WTC11 (cell line): Measurements from ENCODE around the gene RIMBP2. TPM values are rescaled to one million over a fixed set of nuclear protein-coding genes. Genes with fewer than 3 reads are reported as not detected.

ENCODE experiments used
- ATAC-seq: fragments of 200-7000 bp; cut with Tn5 transposase; 2 replicates; pipeline ENCODE4 v1.10.0; 2021; ENCODE audit warnings: mild to moderate bottlenecking, moderate library complexity
- CTCF ChIA-PET: fragments of 300-600 bp; sonication (Branson Sonifier 250); formaldehyde crosslinking; loops from one replicate; lab custom pipeline; 2021; ENCODE audit warnings: antibody characterized with exemption; lab: Charles Lee
- POLR2A ChIA-PET: fragments of 350-600 bp; sonication (Branson Sonifier 250); formaldehyde crosslinking; loops from one replicate; lab custom pipeline; 2021; ENCODE audit warnings: antibody characterized with exemption; lab: Charles Lee
- DNase-seq: peaks from one replicate; pipeline ENCODE4 v3.0.0; 2021; ENCODE audit warnings: low spot score
- H3K27ac Mint-ChIP-seq: 2 replicates; pipeline ENCODE4 v1.8.0; 2021; ENCODE audit warnings: mixed read lengths
- H3K27me3 Mint-ChIP-seq: 2 replicates; pipeline ENCODE4 v1.8.0; 2021; ENCODE audit warnings: low read depth, mild to moderate bottlenecking, moderate library complexity, mixed read lengths
- H3K36me3 Mint-ChIP-seq: 2 replicates; pipeline ENCODE4 v1.8.0; 2021; ENCODE audit warnings: mixed read lengths
- H3K4me1 Mint-ChIP-seq: 2 replicates; pipeline ENCODE4 v1.8.0; 2022; ENCODE audit warnings: mixed read lengths
- H3K4me3 Mint-ChIP-seq: 2 replicates; pipeline ENCODE4 v1.8.0; 2021; ENCODE audit warnings: mild to moderate bottlenecking, moderate library complexity, mixed read lengths
- H3K9me3 Mint-ChIP-seq: 2 replicates; pipeline ENCODE4 v1.8.0; 2021; ENCODE audit warnings: mixed read lengths
- ELF4 ChIP-seq: sonication (generic); formaldehyde crosslinking; IDR thresholded peaks from 2 replicates; pipeline ENCODE4 v1.8.1; 2022; ENCODE audit warnings: low read depth, mild to moderate bottlenecking, moderate library complexity, missing genetic modification reagents
- EMX1 ChIP-seq: fragments of 250-450 bp; sonication (Bioruptor Pico); IDR thresholded peaks from 2 replicates; pipeline ENCODE4 v1.8.0; 2021; ENCODE audit warnings: mild to moderate bottlenecking
- HMGA2 ChIP-seq: fragments of 250-450 bp; sonication (Bioruptor Pico); IDR thresholded peaks from 2 replicates; pipeline ENCODE4 v1.4.0; 2021; ENCODE audit warnings: mild to moderate bottlenecking, moderate library complexity
- MYBL2 ChIP-seq: sonication (generic); formaldehyde crosslinking; IDR thresholded peaks from 2 replicates; pipeline ENCODE4 v1.8.1; 2023; ENCODE audit warnings: mild to moderate bottlenecking, moderate library complexity, missing genetic modification reagents
- RELA ChIP-seq: sonication (generic); formaldehyde crosslinking; IDR thresholded peaks from 2 replicates; pipeline ENCODE4 v1.8.1; 2022; ENCODE audit warnings: missing genetic modification reagents, mild to moderate bottlenecking, borderline replicate concordance
- RORB ChIP-seq: fragments of 250-450 bp; sonication (Bioruptor Pico); IDR thresholded peaks from 2 replicates; pipeline ENCODE4 v1.9.0; 2021; ENCODE audit warnings: mild to moderate bottlenecking
- SMAD3 ChIP-seq: sonication (generic); formaldehyde crosslinking; IDR thresholded peaks from 2 replicates; pipeline ENCODE4 v1.8.0; 2022; ENCODE audit warnings: missing genetic modification reagents, mild to moderate bottlenecking, borderline replicate concordance
- SOX15 ChIP-seq: fragments of 250-450 bp; sonication (Bioruptor Pico); IDR thresholded peaks from 2 replicates; pipeline ENCODE4 v1.9.0; 2021; ENCODE audit warnings: mild to moderate bottlenecking
- TEAD1 ChIP-seq: sonication (generic); formaldehyde crosslinking; IDR thresholded peaks from 2 replicates; pipeline ENCODE4 v1.8.0; 2022; ENCODE audit warnings: mild to moderate bottlenecking, missing genetic modification reagents
- ZNF232 ChIP-seq: sonication (generic); formaldehyde crosslinking; IDR thresholded peaks from 2 replicates; pipeline ENCODE4 v1.8.0; 2022; ENCODE audit warnings: mild to moderate bottlenecking, missing genetic modification reagents
- ZNF263 ChIP-seq: sonication (generic); formaldehyde crosslinking; IDR thresholded peaks from 2 replicates; pipeline ENCODE4 v1.8.1; 2022; ENCODE audit warnings: low read depth, mild to moderate bottlenecking, moderate library complexity, missing genetic modification reagents
- ZNF416 ChIP-seq: fragments of 250-450 bp; sonication (Bioruptor Pico); IDR thresholded peaks from 2 replicates; pipeline ENCODE4 v1.9.0; 2021; ENCODE audit warnings: mild to moderate bottlenecking, inconsistent platforms
- total RNA-seq: library from RNA; stranded (reverse); gene quantifications from 3 replicates; pipeline ENCODE4 v1.2.3, GENCODE V29; 2021
- TF ChIP-seq, protein P1 (sequence below): fragments of 250-450 bp; sonication (Bioruptor Pico); IDR thresholded peaks from 2 replicates; pipeline ENCODE4 v2.1.2; 2022; ENCODE audit warnings: mild to moderate bottlenecking, moderate library complexity
- TF ChIP-seq, protein P2 (sequence below): fragments of 200-600 bp; IDR thresholded peaks from 2 replicates; pipeline ENCODE4 v1.8.0; 2022; ENCODE audit warnings: antibody characterized with exemption
- TF ChIP-seq, protein P3 (sequence below): sonication (generic); formaldehyde crosslinking; conservative IDR thresholded peaks from 2 replicates; pipeline ENCODE4 v1.8.1; 2023; ENCODE audit warnings: mild to moderate bottlenecking, low read depth, missing genetic modification reagents, moderate library complexity
- TF ChIP-seq, protein P4 (sequence below): sonication (generic); formaldehyde crosslinking; IDR thresholded peaks from 2 replicates; pipeline ENCODE4 v1.8.1; 2023; ENCODE audit warnings: mild to moderate bottlenecking, missing genetic modification reagents
- TF ChIP-seq, protein P5 (sequence below): sonication (generic); formaldehyde crosslinking; IDR thresholded peaks from 2 replicates; pipeline ENCODE4 v1.8.0; 2023; ENCODE audit warnings: mild to moderate bottlenecking, missing genetic modification reagents
- TF ChIP-seq, protein P6 (sequence below): sonication (generic); formaldehyde crosslinking; IDR thresholded peaks from 2 replicates; pipeline ENCODE4 v1.8.0; 2022; ENCODE audit warnings: mild to moderate bottlenecking, missing genetic modification reagents

RIMBP2 gene
- total RNA-seq, 1 experiment from 2014 or later, result 2.6 TPM

DNA sequence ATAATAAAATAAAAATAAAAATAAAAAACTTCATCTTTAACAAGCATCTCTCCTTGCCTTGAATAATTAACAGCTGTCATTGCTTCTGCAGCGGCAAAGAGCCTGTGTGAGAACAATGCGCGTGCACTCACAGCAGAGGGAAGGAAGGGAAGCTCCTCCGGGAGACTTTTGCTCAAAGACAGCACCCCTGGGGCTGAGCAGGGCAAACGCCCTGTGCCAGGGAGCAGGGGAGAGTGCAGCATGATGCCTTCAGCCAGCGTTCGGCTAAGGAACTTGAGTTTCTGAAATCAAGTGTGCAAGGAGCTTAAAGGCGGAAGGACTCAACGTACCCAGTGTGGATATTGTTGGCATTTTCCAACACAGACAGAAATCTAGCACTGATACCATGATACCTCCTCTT lies 120.5 kb downstream of the RIMBP2 start:
- TF ChIP-seq SMAD3 (CRISPR knock-in tag) (no peak), ZNF232 (no peak), RELA (CRISPR knock-in tag) (no peak), RORB (no peak), TEAD1 (CRISPR knock-in tag) (no peak)
- TF ChIP-seq, protein P1, sequence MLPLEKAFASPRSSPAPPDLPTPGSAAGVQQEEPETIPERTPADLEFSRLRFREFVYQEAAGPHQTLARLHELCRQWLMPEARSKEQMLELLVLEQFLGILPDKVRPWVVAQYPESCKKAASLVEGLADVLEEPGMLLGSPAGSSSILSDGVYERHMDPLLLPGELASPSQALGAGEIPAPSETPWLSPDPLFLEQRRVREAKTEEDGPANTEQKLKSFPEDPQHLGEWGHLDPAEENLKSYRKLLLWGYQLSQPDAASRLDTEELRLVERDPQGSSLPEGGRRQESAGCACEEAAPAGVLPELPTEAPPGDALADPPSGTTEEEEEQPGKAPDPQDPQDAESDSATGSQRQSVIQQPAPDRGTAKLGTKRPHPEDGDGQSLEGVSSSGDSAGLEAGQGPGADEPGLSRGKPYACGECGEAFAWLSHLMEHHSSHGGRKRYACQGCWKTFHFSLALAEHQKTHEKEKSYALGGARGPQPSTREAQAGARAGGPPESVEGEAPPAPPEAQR (CRISPR knock-in tag), result no peak
- TF ChIP-seq, protein P2, sequence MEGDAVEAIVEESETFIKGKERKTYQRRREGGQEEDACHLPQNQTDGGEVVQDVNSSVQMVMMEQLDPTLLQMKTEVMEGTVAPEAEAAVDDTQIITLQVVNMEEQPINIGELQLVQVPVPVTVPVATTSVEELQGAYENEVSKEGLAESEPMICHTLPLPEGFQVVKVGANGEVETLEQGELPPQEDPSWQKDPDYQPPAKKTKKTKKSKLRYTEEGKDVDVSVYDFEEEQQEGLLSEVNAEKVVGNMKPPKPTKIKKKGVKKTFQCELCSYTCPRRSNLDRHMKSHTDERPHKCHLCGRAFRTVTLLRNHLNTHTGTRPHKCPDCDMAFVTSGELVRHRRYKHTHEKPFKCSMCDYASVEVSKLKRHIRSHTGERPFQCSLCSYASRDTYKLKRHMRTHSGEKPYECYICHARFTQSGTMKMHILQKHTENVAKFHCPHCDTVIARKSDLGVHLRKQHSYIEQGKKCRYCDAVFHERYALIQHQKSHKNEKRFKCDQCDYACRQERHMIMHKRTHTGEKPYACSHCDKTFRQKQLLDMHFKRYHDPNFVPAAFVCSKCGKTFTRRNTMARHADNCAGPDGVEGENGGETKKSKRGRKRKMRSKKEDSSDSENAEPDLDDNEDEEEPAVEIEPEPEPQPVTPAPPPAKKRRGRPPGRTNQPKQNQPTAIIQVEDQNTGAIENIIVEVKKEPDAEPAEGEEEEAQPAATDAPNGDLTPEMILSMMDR, result no peak
- TF ChIP-seq, protein P3, sequence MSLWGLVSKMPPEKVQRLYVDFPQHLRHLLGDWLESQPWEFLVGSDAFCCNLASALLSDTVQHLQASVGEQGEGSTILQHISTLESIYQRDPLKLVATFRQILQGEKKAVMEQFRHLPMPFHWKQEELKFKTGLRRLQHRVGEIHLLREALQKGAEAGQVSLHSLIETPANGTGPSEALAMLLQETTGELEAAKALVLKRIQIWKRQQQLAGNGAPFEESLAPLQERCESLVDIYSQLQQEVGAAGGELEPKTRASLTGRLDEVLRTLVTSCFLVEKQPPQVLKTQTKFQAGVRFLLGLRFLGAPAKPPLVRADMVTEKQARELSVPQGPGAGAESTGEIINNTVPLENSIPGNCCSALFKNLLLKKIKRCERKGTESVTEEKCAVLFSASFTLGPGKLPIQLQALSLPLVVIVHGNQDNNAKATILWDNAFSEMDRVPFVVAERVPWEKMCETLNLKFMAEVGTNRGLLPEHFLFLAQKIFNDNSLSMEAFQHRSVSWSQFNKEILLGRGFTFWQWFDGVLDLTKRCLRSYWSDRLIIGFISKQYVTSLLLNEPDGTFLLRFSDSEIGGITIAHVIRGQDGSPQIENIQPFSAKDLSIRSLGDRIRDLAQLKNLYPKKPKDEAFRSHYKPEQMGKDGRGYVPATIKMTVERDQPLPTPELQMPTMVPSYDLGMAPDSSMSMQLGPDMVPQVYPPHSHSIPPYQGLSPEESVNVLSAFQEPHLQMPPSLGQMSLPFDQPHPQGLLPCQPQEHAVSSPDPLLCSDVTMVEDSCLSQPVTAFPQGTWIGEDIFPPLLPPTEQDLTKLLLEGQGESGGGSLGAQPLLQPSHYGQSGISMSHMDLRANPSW (CRISPR knock-in tag), result no peak
- TF ChIP-seq, protein P4, sequence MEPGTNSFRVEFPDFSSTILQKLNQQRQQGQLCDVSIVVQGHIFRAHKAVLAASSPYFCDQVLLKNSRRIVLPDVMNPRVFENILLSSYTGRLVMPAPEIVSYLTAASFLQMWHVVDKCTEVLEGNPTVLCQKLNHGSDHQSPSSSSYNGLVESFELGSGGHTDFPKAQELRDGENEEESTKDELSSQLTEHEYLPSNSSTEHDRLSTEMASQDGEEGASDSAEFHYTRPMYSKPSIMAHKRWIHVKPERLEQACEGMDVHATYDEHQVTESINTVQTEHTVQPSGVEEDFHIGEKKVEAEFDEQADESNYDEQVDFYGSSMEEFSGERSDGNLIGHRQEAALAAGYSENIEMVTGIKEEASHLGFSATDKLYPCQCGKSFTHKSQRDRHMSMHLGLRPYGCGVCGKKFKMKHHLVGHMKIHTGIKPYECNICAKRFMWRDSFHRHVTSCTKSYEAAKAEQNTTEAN (CRISPR knock-in tag), result no peak
- H3K4me1 Mint-ChIP-seq, result no peaks in the 10 kb centered on the region
- no peak overlapping the region for H3K4me3 Mint-ChIP-seq
- CTCF ChIA-PET, result no interaction called here
- POLR2A ChIA-PET, result no interaction called here
- H3K9me3 Mint-ChIP-seq, result peaks cover 31% of the 10 kb centered on the region
- no peaks in the 10 kb centered on the region; the same call in 1 of the 2 replicates for H3K27me3 Mint-ChIP-seq
- no peak overlapping the region for H3K27ac Mint-ChIP-seq
- no peak for ATAC-seq
- no peak for DNase-seq
- peaks cover 12% of the 10 kb centered on the region for H3K36me3 Mint-ChIP-seq

DNA sequence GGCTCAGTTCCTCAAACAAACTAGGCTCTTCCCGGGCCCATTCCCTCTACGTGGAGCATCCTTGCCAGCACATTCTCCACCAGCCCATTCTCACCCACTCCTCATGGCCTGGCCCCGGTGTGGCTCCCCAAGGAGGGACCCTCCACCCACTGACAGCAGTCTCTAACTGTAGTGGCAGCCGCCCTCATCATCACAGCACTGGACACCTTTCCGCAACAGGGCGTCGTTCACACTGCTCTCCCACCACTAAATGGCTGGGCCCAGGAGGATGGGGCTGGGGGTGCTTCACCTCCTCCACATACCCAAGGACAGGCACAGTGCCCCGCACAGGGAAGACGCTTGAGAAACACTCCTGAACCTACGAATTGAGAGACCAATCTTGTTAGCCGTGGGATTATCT lies 123.0 kb downstream of the RIMBP2 start:
- ATAC-seq, result no peak
- H3K9me3 Mint-ChIP-seq, result peaks cover 19% of the 10 kb centered on the region

More for the DNA sequence above, 123.0 kb downstream of the RIMBP2 start:
- no peak for DNase-seq
- POLR2A ChIA-PET, result no interaction called here
- CTCF ChIA-PET, result no interaction called here
- no peaks in the 10 kb centered on the region; the same call in 1 of the 2 replicates for H3K27me3 Mint-ChIP-seq
- H3K36me3 Mint-ChIP-seq, result peaks cover 8% of the 10 kb centered on the region
- no peak overlapping the region for H3K4me3 Mint-ChIP-seq
- no peak overlapping the region for H3K27ac Mint-ChIP-seq
- TF ChIP-seq MYBL2 (CRISPR knock-in tag) (no peak), HMGA2 (CRISPR knock-in tag) (no peak), ELF4 (CRISPR knock-in tag) (no peak), ZNF263 (CRISPR knock-in tag) (no peak), SOX15 (CRISPR knock-in tag) (no peak), ZNF416 (no peak), EMX1 (CRISPR knock-in tag) (no peak)
- TF ChIP-seq, protein P2, result no peak
- TF ChIP-seq, protein P5, sequence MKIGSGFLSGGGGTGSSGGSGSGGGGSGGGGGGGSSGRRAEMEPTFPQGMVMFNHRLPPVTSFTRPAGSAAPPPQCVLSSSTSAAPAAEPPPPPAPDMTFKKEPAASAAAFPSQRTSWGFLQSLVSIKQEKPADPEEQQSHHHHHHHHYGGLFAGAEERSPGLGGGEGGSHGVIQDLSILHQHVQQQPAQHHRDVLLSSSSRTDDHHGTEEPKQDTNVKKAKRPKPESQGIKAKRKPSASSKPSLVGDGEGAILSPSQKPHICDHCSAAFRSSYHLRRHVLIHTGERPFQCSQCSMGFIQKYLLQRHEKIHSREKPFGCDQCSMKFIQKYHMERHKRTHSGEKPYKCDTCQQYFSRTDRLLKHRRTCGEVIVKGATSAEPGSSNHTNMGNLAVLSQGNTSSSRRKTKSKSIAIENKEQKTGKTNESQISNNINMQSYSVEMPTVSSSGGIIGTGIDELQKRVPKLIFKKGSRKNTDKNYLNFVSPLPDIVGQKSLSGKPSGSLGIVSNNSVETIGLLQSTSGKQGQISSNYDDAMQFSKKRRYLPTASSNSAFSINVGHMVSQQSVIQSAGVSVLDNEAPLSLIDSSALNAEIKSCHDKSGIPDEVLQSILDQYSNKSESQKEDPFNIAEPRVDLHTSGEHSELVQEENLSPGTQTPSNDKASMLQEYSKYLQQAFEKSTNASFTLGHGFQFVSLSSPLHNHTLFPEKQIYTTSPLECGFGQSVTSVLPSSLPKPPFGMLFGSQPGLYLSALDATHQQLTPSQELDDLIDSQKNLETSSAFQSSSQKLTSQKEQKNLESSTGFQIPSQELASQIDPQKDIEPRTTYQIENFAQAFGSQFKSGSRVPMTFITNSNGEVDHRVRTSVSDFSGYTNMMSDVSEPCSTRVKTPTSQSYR, result no peak
- TF ChIP-seq, protein P6, sequence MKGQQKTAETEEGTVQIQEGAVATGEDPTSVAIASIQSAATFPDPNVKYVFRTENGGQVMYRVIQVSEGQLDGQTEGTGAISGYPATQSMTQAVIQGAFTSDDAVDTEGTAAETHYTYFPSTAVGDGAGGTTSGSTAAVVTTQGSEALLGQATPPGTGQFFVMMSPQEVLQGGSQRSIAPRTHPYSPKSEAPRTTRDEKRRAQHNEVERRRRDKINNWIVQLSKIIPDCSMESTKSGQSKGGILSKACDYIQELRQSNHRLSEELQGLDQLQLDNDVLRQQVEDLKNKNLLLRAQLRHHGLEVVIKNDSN, result no peak
- H3K4me1 Mint-ChIP-seq, result 0 out of 2 replicates have a peak, but pooled peaks cover 3% of the 10 kb centered on the region
